T1000 (cell line): ENCODE data around the gene OBSCN.
A peak's percentile ranks its signal among the peaks of the same experiment; 100 is the strongest.

ENCODE experiments used
- DNase-seq: peaks from one replicate; lab custom pipeline; 2025; ENCODE audit warnings: mixed read lengths; lab: John Stamatoyannopoulos, UW

The OBSCN gene

GRCh38 chr1:228207851-228208821 is at the start of gene OBSCN:
TSS of gene OBSCN (plus strand) at chr1:228208044. CDS start at chr1:228211784, 3,740 bp downstream.
- no peak for DNase-seq

DNA sequence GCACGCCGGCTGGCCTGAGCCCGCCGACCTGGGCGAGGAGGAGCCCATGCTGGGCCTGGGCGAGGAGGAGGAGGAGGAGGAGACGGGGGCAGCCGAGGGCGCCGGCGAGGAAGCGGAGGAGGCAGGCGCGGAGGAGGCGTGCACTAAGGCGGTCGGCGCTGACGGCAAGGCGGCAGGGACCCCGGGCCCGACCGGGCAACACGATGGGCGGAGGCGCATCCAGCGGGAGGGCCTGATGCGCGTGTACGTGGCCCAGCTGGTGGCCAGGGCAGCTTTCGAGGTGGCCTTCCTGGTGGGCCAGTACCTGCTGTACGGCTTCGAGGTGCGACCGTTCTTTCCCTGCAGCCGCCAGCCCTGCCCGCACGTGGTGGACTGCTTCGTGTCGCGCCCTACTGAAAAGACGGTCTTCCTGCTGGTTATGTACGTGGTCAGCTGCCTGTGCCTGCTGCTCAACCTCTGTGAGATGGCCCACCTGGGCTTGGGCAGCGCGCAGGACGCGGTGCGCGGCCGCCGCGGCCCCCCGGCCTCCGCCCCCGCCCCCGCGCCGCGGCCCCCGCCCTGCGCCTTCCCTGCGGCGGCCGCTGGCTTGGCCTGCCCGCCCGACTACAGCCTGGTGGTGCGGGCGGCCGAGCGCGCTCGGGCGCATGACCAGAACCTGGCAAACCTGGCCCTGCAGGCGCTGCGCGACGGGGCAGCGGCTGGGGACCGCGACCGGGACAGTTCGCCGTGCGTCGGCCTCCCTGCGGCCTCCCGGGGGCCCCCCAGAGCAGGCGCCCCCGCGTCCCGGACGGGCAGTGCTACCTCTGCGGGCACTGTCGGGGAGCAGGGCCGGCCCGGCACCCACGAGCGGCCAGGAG is 49.5 kb upstream of the OBSCN start:
- DNase-seq = no peak

DNA sequence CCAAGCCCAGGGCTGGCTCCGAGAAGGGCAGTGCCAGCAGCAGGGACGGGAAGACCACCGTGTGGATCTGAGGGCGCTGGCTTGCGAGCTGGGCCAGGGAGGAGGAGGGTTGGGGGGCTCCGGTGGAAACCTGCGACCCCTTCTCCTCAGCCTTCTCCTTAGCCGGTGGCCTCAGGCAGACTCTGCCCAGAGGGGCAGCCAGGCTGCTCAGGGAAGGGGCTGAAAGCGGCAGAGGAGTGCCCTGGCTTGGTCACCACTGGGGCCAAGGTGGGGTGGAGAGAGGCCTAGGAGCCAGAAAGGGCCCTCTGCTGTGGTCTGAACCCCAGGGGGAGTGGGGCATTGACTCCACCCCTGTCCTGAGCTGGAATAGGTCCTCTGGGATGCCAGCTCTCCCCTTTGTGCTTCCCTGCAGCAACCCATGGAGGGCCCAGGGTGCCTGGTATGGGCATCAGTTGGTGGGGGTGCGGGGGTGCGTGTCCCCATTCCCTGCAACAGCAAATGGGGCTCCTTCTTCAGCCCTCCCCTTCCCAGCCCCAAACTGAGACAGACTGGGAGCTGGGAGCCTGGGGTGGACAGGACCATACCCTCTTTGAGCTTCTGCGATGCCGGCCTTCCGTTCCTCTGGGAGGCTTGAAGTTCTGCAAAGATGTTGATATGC is 48.7 kb upstream of the OBSCN start:
- no peak for DNase-seq

DNA sequence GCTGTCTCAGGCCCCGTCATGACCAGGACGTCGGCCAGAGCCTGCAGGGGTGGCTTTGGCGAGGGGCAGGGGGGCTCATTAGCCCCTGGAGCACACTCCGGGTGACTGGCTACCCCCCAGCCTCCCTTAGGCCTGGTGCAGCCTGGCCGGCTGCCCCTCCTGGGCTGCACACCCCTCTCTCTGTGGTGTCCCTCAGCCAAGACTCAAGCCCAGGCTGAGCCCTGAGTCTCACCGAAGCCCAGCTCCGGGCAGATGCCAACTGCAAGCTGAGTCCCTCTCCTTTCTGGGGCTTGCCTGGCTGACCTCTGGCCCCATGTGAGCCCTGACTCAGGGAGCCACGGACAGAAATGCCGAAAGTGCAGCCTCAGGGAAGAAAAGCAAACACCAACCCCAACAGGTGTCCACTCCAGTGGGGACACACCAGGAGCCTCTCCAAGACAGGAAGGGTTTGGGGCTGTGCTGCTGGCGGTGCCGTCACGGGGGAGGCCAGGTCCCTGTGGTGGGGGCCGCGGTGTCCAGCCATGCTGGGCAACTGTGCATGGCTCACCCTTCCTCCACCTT is 47.6 kb upstream of the OBSCN start:
- no peak for DNase-seq

- no peak for DNase-seq
These were observed 46.5 kb upstream of the OBSCN start for GRCh38 chr1:228161362-228161761.

GRCh38 chr1:228161866-228162265 is 46.0 kb upstream of the OBSCN start:
- DNase-seq = no peak

DNA sequence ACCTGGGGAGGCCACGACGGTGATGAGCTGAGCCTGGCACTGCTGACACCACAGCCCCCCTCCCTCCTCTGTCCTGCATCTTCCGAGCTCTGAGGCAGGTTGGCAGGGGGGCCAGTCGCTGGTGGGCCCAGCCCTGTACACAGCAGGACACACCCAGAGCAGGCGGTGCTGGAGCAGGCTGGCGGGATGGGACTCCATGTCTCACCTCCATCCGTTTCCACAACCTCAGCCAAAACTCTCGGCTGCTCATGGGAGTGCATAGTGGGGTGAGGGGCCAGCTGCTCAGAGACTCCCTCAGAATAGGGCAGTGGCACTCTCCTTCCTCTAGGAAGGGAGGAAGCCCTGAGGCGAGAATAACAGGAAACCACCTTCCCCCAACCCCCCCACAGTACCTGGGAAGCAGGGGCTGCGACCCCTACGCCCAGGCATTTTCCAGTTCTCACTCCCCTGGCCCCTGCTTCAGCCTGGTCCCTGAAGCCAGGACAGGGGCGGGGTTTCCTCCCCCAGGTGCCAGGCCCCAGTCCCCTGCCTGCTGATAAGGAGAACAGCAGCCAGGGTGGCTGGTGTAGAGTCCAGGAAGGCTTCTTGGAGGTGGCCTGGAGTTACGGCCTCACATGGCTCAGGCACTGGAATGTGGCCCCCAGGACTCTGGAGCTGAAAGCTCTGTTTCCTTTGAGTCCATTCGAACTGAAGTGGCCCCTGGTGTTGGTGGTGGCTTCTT is 45.4 kb upstream of the OBSCN start:
- DNase-seq = no peak

DNA sequence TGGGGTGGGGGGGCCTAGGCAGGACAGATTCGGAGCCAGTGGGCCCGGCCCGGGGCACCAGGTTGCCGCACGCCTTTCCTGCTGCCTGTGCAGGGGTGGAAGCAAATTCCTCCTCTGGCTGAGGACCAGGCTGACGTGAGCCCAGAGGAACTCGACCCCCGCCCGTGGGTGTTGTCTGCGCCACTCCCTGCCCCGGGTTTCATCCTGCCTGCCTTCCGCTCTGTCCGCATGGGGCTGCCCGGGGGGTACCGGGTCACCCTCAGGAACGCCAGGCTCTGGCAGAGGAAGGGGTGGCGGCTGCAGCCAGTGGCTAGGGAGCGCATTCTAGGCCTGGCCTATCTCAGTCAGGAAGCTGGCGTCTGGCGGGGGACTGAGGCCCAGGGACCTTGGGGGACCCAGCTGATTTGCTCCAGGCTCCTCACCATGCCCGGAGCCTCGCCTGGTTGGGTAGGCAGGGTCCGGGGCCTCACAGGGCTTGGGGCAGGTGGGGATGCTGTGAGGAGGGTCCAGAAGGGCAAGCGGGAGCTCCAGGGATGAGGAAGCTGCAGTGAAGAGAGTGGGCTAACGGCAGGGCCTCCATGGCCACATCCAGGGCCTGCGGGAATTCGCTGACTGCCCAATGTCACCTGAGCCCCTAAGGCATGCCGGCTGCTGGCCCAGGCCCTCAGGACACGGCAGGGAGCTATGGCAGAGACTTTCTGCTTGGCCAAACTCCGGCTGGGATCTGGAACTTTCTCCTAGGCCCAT is 44.7 kb upstream of the OBSCN start:
- DNase-seq = no peak

GRCh38 chr1:228163776-228164519 is 43.9 kb upstream of the OBSCN start:
- DNase-seq = no peak

- DNase-seq = no peak
These were observed 43.1 kb upstream of the OBSCN start for GRCh38 chr1:228164561-228165371.

- peak; percentile 99 for DNase-seq
These were observed 42.3 kb upstream of the OBSCN start, which contains the start of gene IBA57 for GRCh38 chr1:228165372-228166169. TSS of gene IBA57 (plus strand) at chr1:228165804. CDS start at chr1:228165817, 13 bp downstream.

DNA sequence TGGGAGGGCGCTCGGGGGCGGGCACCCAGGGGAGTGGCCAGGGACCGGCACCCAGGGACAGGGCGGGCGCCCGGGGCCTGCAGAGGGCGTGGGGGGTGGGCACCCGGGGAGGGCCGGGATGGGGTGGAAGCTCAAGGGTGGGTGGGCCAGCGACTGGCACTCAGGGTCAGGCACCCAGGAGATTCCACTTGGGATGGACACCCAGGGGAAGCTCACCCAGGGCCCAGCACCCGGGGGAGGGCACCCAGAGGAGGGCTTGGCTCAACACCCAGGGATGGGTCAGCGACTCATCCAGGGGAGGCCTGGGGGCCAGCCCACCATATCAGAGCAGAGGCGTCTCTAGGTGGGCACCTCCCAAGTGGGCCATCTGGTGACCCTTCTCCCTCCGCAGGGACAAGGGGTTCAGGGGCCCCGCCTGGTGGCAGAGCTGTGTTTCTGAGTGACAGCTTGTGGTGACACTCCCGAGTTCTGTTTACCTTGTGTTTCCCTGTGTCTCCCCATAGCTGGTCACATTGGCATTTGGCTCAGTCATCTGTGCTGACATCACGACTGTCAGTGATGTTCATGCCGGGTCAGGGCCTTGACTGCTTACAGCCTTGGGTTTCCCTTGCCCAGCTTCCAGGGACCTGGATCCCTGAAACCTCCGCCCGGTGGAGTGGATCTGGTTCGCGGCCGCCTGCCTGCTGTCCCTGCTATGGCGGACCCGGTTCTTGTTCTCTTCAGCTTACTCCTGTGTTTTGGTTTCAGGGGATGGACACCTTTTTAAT is 41.5 kb upstream of the OBSCN start:
- no peak for DNase-seq

- DNase-seq = no peak
These were observed 39.1 kb upstream of the OBSCN start for GRCh38 chr1:228168563-228169270.

DNA sequence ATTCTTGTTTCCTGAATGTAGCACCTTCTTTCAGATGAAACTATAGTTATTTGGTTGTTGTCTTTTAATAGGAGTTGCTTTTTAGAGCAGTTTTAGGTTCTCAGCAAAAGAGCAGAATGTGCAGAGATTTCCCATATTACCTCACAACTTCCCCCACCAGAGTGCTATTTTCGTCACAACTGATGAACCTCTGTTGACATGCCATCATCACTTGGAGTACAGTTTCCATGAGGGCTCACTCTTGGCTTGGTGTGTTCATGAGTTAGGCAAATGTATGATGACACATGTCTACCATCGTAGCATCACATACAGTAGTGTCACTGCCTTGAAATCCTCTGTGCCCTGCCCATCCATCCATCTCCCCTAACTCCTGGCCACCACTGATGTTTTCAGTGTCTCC is 38.5 kb upstream of the OBSCN start:
- DNase-seq = no peak

- DNase-seq = no peak
These were observed 37.2 kb upstream of the OBSCN start for GRCh38 chr1:228170666-228171065.

DNA sequence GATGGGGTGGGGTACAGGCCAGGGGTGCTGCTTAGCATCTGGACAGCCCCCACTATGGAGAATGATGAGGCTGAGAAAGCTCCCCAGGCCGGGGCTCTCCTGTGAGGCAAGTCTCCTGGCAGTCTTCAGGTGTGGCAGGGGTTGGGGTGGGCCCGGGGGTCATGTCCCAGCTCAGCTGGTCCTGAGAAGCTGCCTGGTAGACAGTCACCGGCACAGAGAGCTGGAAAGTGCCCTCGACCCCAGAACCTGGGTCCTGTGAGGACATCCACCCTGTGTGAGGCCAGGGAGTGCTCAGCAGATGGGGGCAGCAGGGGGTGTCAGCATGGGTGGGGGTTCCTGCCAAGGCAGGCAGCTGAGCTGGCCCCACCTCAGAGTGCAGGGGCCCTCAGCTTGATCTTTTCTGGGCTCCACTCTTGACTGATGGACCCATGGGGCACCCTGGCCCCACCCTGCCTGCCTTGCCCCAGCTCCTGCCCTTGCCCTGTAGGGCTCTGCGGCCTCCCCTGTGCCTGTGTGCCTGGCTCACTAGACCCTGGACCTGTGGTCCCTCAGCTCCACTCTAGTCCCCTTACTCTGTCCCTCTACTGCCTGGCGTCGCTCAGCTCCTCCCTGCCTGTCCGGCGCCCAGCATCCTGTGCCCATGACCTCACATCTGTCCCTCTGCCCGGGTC is 36.5 kb upstream of the OBSCN start:
- no peak for DNase-seq
